ENCODE measurements around the gene PCNT. TPM values are rescaled to one million over a fixed set of nuclear protein-coding genes. Genes with fewer than 3 reads are reported as not detected.

Gene PCNT
- total and polyA plus RNA-seq, 7 donors, result 99.4 to 642 (median 248) TPM

DNA sequence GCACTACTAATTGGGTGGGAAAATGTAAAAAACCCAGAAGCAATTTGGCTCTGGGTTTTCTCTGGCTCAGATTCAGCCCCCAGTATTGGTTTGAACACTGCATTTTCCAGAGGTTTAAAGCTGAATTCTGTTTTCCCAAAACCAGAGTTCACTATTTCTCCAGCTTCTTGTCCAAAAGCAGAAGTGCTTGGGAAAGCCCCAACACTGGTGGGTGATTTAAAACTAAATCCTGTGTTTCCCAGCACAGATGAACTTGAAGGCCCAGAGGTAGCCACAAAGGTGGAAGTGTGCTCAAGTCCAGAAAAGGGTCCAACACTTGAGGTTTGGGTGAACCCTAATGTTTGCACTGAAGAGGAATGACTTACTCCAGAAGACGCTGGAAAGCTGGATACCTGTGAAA lies 39.2 kb upstream of the PCNT start:
- peaks cover 51% of the 10 kb centered on the region for H3K4me1 ChIP-seq
- intact Hi-C loops (cut with DNase I), result loop anchor here (10.0 kb wide), 2 partner anchors 50 to 140 kb away; no protein-coding TSS in a partner anchor
- H3K27ac ChIP-seq, result peak overlapping the region; percentile 96
- no peaks in the 10 kb centered on the region for H3K9me3 ChIP-seq
- H3K4me3 ChIP-seq, result peak overlapping the region; percentile 93
- TF ChIP-seq CTCF (IDR thresholded peaks at IDR 0.05), result no peak
- DNase-seq (no peak), ATAC-seq (no peak)
- WGBS, 3 donors, result 86 to 100% (median 95%) methylated on average over 1 of the region's 1 CpG
- H3K27me3 ChIP-seq (ENCODE audit: insufficient read depth in 3 of 3, low read length in 2 of 3), result no peaks in the 10 kb centered on the region
- peaks cover 3 to 71% of the 10 kb centered on the region in 2 donors for H3K36me3 ChIP-seq (ENCODE audit: insufficient read depth in 1 of 2, low read depth in 1 of 2)

- 27 to 30% (median 30%) methylated on average over 6 of the region's 6 CpGs for WGBS, 3 donors
- Histone ChIP-seq H3K4me3 (peak within 1 kb of the TSS; percentile 93), H3K27me3 (ENCODE audit: insufficient read depth in 3 of 3, low read length in 2 of 3) (no peaks in the 10 kb centered on the region), H3K36me3 (ENCODE audit: insufficient read depth in 1 of 2, low read depth in 1 of 2) (peaks cover 3 to 66% of the 10 kb centered on the region in 2 donors), H3K4me1 (peaks cover 51% of the 10 kb centered on the region), H3K27ac (peak within 1 kb of the TSS; percentile 96), H3K9me3 (no peaks in the 10 kb centered on the region)
- no peak for DNase-seq
- ATAC-seq, result no peak
- intact Hi-C loops (cut with DNase I), result loop anchor here (10.0 kb wide), 2 partner anchors 50 to 140 kb away; no protein-coding TSS in a partner anchor
- no peak for TF ChIP-seq CTCF (IDR thresholded peaks at IDR 0.05)
These were observed 38.7 kb upstream of the PCNT start, which contains the start of gene MCM3AP for GRCh38 chr21:46285206-46285661. TSS of gene MCM3AP (minus strand) at chr21:46285611. CDS start at chr21:46285286, 325 bp downstream.

DNA sequence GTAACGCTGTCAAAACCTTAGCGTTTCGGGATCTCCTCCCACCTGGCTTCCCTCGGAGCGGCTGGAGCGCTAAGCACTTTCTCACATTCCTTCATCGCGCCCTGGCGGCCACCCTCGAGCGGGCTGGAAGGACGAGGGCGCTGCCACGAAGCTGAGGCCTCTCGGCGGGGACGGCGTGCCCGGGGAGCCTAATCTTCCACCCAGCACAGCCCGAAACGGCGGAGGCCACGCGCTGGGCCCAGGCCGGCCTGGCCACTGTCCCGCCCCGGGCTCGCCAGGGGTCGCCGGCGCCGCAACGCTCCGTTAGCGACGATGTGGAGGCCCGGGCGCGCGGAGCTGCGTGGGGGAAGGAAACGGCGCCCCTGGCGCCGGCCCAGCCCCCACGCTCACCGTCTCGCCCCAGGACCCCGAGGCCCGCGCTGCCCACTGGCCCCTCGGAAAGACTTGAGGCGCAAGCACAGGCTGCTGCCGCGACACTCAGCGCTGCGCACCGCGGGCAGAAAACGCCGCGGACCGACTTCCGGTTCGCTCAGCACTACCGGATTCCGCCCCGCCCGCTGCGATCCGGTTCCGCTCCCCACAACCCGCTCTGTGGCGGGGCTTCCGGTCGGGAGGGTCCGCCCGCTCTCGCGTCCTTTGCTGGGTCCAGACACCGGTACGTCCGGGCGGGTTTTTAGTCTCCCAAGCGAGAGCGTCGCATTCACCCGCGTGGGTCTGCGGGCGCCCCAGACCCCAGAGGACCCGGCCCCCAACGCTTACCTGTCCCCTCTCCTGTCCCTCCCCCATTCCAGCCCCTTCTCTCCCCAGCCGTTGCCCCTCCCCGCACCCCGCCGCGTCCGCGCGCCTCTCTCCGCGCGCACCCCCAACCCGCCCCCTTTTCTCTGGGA lies 38.0 kb upstream of the PCNT start, which contains the start of gene YBEY:
Gene YBEY (plus strand): TSS at position 582 of the 887 bp plus-strand sequence. CDS start 572 bp downstream, outside the sequence.
- peak; percentile 33 for TF ChIP-seq CTCF (IDR thresholded peaks at IDR 0.05)
- intact Hi-C loops (cut with DNase I), result loop anchor here (10.0 kb wide), 2 partner anchors 49 to 141 kb away; no protein-coding TSS in a partner anchor
- 0 to 1% (median 0%) methylated on average over 69 to 105 of the region's 105 CpGs for WGBS, 3 donors
- H3K36me3 ChIP-seq (ENCODE audit: insufficient read depth in 1 of 2, low read depth in 1 of 2), result peaks cover 3 to 58% of the 10 kb centered on the region in 2 donors
- H3K4me3 ChIP-seq, result peak within 1 kb of the TSS; percentile 93
- H3K27ac ChIP-seq, result peak within 1 kb of the TSS; percentile 96
- no peaks in the 10 kb centered on the region for H3K9me3 ChIP-seq
- peak; percentile 96 to 98 (median 98) for ATAC-seq
- no peaks in the 10 kb centered on the region for H3K27me3 ChIP-seq (ENCODE audit: insufficient read depth in 3 of 3, low read length in 2 of 3)
- peaks cover 51% of the 10 kb centered on the region for H3K4me1 ChIP-seq
- peak; percentile 92 to 95 for DNase-seq

DNA sequence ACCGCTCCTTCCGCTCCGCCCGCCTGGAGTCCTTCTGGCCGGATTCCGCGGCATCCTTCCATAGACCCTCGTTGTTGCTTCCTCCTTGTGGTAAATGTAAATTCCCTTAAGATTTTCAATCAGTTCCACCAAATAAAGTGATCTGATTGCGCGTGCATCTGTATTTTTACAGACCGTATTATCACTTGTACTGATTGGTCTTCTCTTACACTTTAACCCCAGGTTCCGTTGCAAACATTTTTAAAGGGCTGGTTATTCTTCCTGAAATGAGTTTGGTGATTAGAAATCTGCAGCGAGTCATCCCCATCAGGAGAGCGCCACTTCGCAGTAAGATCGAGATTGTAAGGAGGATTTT lies 37.3 kb upstream of the PCNT start:
- no peaks in the 10 kb centered on the region for H3K9me3 ChIP-seq
- H3K4me3 ChIP-seq, result peak overlapping the region; percentile 93
- peak overlapping the region; percentile 96 for H3K27ac ChIP-seq
- WGBS, 3 donors, result 0 to 1% (median 0%) methylated on average over 16 of the region's 16 CpGs
- peaks cover 46% of the 10 kb centered on the region for H3K4me1 ChIP-seq
- ATAC-seq (peak in 1 of 4 donors; percentile 7), DNase-seq (no peak)
- no peaks in the 10 kb centered on the region for H3K27me3 ChIP-seq (ENCODE audit: insufficient read depth in 3 of 3, low read length in 2 of 3)
- H3K36me3 ChIP-seq (ENCODE audit: insufficient read depth in 1 of 2, low read depth in 1 of 2), result peaks cover 3 to 58% of the 10 kb centered on the region in 2 donors
- TF ChIP-seq CTCF (IDR thresholded peaks at IDR 0.05), result no peak
- intact Hi-C loops (cut with DNase I), result loop anchor here (1.0 to 10.0 kb wide), 3 partner anchors 39 to 142 kb away; no protein-coding TSS in a partner anchor

All from psoas muscle (tissue), 8 donors.